Measurements from ENCODE around the gene UAP1L1.

DNA sequence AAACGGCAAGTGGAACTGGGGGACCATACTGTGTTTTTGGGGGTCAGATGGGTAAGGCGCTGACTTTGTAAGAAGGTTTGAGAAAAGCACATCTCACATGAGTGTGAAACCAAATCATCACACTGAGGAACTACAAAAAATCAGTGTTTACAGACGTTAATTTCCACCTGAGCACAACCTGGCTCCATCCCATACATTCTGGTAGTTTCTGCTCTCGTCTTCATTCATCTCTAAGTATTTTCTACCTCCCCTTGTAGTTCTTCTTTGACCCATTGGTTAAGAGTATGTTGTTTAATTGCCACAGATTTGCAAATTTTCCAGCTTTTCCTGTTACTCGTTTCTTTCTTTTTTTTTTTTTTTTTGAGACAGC lies 46.1 kb downstream of the UAP1L1 start:
- no peak for TF ChIP-seq CTCF (IDR thresholded peaks at IDR 0.05; ENCODE audit: low read depth, low read length)
- no peak for TF ChIP-seq MAX (IDR thresholded peaks at IDR 0.05; ENCODE audit: low read depth, low read length)
- TF ChIP-seq POLR2A (IDR thresholded peaks at IDR 0.05; ENCODE audit: extremely low read depth, insufficient read length), result no peak

All from NB4 (cell line).